Stimulated activated CD4-positive, alpha-beta T cell treated with anti-CD3 and anti-CD28 coated beads, Interleukin-15, amount 100 ng/mL, for 48 hours (primary cell): Measurements from ENCODE around the gene SYNGR3.
"Not testable (repeated sequence)": the region's sequence is repeated elsewhere in the genome, so short reads cannot be mapped to it uniquely, and the experiment has no call there.

Source experiments
- DNase-seq, 2 donors: peaks; one replicate each; pipeline ENCODE4 v3.0.0-alpha.2; 2020; ENCODE audit warnings: low read depth in 2 of 2

SYNGR3 gene

GRCh38 chr16:1959269-1960039 lies 30.3 kb upstream of the SYNGR3 start, which contains the start of gene NDUFB10:
Gene NDUFB10 (plus strand): TSS chr16:1959538. CDS start chr16:1959625, 87 bp downstream.
- DNase-seq = peak; percentile 78 to 91

- peak in 1 of 2 donors; percentile 42 for DNase-seq
Observed at GRCh38 chr16:1960665-1961630, 28.8 kb upstream of the SYNGR3 start.

- no peak for DNase-seq
Observed at GRCh38 chr16:1961651-1962067, 28.1 kb upstream of the SYNGR3 start.

GRCh38 chr16:1962161-1963153 lies 27.3 kb upstream of the SYNGR3 start:
- DNase-seq = not testable (repeated sequence)

DNA sequence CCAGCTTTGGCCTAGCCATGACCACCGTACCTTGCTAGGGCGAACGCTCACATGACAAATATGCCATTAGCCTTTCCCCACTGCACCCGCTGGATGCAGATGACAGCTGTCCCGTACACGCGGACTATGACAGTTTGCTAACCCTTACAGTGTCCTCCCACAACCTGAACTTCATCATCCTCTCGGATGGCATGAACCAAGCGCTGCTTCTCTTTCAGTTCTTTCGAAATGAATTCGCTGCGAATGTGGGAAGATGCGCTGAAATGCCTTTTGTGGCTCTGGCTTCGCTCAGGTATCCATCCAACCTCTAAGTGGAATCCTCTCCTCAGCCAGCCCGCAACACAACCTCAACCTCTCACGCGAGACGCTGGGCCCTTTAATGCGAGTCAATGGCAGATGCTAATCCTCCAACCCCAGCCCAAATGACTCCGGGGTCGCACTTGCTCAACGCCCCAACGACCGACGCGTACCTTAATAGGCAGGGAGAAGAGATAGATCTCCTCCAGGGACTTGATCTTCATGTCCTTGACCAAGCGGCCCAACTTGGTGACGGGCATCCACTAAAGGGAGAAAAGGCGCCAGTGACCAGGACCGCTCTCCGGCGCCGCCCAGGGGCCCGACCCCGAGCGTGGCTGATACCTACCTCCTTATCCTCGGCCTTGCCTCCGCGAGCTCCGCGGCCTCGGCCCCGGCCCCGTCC lies 25.8 kb upstream of the SYNGR3 start:
- peak in 1 of 2 donors; percentile 22 for DNase-seq

DNA sequence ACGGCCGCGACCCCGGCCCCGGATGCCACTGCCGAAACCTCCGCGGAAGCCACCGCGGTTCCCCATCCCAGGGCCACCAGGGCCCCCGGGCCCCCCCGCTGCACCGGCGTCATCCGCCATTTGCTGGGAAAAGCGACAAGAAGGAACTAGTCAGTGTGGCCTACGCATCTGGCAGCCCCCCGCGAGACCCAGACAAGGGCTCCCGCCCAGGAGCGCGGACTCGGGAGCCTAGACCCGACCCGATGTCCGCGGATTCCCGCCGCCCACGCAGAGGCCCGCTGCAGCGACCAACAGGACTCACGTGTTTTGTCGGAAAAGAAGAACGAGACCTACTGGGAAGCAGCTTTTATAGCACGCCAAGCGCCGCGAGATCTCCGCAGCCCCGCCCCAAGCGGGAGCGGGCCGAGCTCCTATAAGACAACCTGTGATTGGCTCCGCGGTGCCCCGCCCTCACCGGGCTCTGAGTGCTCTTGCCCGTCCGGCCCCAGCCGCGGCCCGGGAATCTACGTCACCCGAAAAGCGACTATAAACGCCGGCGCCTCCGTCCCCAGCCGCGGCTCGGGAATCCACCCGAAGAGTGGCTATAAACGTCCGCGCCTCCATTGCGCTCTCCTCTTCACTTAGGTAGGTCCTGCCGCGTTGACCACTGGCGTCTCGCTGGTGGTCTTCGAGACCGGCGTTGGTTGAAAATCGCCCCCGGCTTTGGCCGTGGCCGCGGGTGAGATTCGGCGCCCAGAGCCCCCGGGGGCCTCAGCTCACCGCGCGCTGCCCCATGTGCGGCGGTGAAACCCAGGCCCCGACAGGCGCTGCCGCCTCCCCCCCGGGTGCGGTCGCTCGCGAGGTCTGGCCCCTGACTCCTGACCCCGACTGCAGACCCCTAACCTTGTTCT lies 25.0 kb upstream of the SYNGR3 start, which contains the start of gene RPS2:
Gene RPS2 (minus strand): TSS at position 321 of the 890 bp plus-strand sequence. CDS start 201 bp downstream, at position 120.
- DNase-seq = peak; percentile 97 to 98

DNA sequence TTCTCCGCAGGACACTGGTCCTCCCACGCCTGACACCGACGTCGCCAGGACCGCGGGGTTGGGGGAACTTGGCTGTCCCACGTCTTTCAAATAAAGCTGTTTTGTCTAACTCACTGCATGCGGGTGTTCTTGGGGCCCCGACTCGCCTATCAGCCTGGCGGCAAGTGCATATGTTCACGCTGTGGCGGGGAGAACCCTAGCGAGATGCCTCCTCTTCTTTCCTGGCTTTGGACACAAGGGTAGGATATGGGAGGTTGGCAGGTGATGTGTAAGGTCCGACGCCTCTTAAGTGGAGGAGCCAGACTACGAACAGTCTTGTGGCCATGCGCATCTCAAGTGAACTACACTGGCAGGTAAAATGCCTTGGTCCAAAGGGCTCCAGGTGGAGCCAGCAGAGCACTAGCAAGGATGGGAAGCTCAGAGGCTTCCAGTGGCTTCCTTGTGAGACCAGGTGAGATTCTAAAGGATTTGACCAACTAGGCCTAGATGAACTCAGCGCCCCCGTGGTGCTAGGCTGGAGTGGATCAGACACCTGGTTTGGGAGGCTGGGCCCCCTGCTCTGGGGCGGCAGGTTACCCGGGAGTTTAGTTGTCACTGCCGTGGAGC lies 24.3 kb upstream of the SYNGR3 start:
- DNase-seq = no peak

- no peak for DNase-seq
Observed at GRCh38 chr16:1966460-1966859, 23.3 kb upstream of the SYNGR3 start, which contains the start of gene RNF151. Gene RNF151 (plus strand): TSS chr16:1966856. CDS start chr16:1966882, 26 bp downstream.

GRCh38 chr16:1968146-1968953 lies 21.4 kb upstream of the SYNGR3 start:
- DNase-seq = no peak

GRCh38 chr16:1971796-1972489 lies 17.8 kb upstream of the SYNGR3 start, which contains the start of gene TBL3:
Gene TBL3 (plus strand): TSS chr16:1972053. CDS start chr16:1972165, 112 bp downstream.
- peak; percentile 92 to 93 for DNase-seq

DNA sequence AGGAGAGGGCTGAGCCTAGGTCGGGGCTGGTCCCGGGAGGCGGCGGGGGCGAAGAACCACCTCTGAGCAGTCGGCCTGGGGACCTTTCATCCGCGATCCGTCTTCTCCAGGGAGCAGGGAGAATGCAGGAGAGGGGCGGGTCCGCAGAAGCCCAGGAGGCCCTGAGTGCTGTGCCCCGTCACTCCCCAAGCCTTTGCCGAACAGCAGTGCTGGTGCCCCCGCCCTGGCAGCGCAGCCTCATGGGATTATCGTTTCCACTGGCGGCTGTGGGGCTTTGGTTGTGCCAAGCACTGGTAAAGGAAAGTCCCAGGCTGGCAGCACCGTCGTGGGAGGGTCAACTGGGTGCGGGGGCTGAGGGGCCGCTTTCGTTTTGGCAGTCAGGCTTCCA lies 17.3 kb upstream of the SYNGR3 start:
- DNase-seq = no peak

DNA sequence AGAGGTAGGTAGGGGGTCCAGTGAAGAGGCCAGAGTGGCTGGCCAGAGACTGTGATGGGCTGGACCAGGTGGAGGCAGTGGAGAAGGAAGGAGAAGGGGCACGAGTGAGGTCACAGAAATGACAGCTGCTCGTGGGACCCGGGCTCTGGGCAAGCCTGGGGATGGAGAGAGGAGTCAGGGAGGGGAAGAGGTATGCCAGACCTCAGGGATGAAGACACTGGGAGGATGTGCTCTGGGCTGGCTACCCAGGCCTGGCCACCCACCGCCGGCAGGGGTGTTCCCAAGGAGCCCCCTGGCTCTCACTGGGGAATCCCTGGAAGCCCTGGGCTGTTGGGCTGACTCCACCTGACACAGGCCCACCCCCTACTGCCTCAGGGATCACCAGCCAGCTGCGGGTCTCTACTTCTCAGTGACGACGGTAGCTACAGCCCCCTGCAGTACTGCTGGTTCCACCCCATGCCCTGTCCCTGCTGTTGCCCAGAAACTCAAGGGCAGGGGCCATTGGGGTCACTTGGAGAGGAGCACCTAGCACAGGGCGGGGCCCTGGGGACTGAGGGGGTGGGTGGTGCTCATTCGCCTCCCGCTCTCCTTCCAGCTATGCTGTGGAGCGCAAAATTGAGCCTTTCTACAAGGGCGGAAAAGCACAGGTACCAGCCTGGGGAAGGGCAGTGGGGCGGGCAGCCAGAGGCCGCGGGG lies 16.2 kb upstream of the SYNGR3 start:
- no peak for DNase-seq

DNA sequence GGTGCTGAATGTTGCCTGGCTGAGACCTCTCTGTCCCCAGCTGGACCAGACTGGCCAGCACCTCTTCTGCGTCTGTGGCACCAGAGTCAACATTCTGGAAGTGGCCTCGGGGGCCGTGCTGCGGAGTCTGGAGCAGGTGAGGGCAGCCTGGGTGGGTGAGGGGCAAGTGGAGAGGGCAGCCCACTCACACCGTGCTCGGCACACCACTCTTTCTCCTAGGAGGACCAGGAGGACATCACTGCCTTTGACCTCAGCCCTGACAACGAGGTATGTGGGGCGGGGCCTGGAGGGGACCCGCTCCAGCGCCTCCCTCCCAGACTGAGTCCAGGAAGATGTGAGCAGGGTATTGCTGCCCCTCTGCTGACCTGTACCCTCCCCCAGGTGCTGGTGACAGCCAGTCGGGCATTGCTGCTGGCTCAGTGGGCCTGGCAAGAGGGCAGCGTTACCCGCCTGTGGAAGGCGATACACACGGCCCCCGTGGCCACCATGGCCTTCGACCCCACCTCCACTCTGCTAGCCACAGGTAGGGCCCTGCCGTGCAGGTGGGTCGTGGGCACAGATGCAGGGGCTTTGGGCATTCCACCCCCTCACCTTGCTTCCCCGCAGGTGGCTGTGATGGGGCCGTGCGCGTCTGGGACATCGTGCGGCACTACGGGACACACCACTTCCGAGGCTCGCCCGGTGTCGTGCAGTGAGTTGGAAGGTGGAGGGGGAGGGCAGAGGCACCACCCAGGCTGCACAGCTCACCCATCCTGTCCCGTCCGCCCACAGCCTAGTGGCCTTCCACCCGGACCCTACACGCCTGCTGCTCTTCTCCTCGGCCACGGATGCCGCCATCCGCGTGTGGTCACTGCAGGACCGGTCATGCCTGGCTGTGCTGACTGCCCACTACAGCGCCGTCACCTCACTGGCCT lies 15.4 kb upstream of the SYNGR3 start:
- DNase-seq = no peak

DNA sequence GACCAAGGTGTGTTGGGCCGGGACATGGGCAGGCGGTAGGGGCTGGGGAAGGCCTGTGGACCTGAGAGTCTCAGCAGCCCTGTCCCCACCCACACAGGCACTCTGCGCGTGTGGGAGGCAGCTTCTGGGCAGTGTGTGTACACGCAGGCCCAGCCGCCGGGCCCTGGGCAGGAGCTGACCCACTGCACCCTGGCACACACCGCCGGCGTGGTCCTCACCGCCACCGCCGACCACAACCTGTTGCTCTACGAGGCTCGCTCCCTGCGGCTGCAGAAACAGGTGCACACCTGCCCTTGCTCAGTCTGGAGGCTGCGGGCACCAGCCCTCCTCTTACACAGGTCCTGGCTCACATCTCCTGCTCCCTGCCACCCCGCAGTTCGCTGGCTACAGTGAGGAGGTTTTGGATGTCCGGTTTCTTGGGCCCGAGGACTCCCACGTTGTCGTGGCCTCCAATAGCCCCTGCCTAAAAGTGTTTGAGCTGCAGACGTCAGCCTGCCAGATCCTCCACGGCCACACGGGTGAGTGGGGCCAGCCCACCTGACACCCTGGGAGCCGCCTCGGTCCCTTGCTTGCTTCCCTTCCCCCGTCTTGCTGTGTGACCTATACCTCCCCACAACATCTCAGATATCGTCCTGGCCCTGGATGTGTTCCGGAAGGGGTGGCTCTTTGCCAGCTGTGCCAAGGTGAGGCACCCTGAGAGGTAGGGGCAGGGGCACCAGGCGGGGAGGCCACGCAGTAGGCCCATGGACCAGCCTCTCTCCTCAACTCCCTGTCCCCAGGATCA lies 14.1 kb upstream of the SYNGR3 start:
- no peak for DNase-seq

DNA sequence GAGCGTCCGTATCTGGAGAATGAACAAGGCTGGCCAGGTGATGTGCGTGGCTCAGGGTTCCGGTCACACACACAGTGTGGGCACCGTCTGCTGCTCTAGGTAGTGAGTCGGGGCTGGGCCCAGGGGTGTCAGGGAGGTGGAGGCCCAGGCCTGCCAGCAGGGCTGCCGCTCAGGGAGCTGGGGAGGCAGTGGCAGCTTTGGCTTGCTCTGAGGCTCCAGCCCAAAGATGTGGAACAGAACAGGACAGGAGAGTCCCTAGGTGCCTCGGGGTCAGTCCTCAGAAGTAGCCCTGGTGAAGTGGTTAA lies 13.6 kb upstream of the SYNGR3 start:
- no peak for DNase-seq
